OCI-LY7 (cell line): ENCODE measurements around the gene ANO8.
"Not testable (repeated sequence)": the region's sequence is repeated elsewhere in the genome, so short reads cannot be mapped to it uniquely, and the experiment has no call there.

Source experiments
- EZH2phosphoT487 ChIP-seq: fragments of 200-600 bp; sonication (generic); IDR thresholded peaks from 2 replicates; pipeline ENCODE4 v1.6.1; 2018; ENCODE audit warnings: low read depth, borderline replicate concordance, mild to moderate bottlenecking, mixed run types, antibody characterized with exemption, low read length, moderate library complexity, mixed read lengths
- TF ChIP-seq, protein P1 (sequence below): fragments of 200-600 bp; sonication (generic); conservative IDR thresholded peaks from 2 replicates; pipeline ENCODE4 v1.5.1; 2014; ENCODE audit warnings: mild to moderate bottlenecking, antibody characterized with exemption, low read length, moderate library complexity, mixed read lengths

DNA sequence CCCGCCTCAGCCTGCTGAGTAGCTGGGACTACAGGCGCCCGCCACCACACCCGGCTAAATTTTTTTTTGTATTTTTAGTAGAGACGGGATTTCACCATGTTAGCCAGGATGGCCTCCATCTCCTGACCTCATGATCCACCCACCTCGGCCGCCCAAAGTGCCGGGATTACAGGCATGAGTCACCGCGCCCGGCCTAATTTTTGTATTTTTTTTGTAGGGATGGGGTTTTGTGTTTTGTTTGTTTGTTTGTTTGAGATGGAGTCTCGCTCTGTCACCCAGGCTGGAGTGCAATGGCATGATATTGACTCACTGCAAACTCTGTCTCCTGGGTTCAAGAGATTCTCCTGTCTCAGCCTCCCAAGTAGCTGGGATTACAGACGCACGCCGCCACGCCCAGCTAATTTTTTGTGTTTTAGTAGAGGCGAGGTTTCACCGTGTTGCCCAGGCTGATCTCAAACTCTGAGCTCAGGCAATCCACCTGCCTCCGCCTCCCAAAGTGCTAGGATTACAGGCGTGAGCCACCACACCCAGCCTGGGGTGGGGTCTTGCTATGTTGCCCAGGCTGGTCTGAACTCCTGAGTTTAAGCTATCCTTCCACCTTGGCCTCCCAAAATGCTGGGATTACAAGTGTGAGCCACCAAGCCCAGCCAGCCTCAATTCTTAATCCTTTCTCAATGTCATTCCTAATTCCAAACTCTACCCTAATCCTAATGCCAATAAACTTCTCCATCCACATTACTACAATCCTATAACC is 29.4 kb upstream of the ANO8 start:
- TF ChIP-seq, protein P1, sequence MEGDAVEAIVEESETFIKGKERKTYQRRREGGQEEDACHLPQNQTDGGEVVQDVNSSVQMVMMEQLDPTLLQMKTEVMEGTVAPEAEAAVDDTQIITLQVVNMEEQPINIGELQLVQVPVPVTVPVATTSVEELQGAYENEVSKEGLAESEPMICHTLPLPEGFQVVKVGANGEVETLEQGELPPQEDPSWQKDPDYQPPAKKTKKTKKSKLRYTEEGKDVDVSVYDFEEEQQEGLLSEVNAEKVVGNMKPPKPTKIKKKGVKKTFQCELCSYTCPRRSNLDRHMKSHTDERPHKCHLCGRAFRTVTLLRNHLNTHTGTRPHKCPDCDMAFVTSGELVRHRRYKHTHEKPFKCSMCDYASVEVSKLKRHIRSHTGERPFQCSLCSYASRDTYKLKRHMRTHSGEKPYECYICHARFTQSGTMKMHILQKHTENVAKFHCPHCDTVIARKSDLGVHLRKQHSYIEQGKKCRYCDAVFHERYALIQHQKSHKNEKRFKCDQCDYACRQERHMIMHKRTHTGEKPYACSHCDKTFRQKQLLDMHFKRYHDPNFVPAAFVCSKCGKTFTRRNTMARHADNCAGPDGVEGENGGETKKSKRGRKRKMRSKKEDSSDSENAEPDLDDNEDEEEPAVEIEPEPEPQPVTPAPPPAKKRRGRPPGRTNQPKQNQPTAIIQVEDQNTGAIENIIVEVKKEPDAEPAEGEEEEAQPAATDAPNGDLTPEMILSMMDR: not testable (repeated sequence)
- TF ChIP-seq EZH2phosphoT487: not testable (repeated sequence)
